Measurements from ENCODE around the gene TMEM263.

- TF ChIP-seq EZH2 (IDR thresholded peaks at IDR 0.05; ENCODE audit: low read depth, unreplicated experiment): no peak
- no peak for TF ChIP-seq CTCF (conservative IDR thresholded peaks at IDR 0.05; ENCODE audit: low read depth in 2 of 2)
- no peak for TF ChIP-seq EZH2phosphoT487 (IDR thresholded peaks at IDR 0.05; ENCODE audit: unreplicated experiment)
- no peak for TF ChIP-seq ETS1 (IDR thresholded peaks at IDR 0.05)
- no peak for TF ChIP-seq POLR2AphosphoS5 (IDR thresholded peaks at IDR 0.05; ENCODE audit: low read depth)
These were observed 5.1 kb upstream of the TMEM263 start for GRCh38 chr12:106950591-106950990.

Measured in GM23338 (cell line).